Measurements from ENCODE around the gene AGPAT1.
"Not testable (repeated sequence)": the region's sequence is repeated elsewhere in the genome, so short reads cannot be mapped to it uniquely, and the experiment has no call there.

AGPAT1 gene

DNA sequence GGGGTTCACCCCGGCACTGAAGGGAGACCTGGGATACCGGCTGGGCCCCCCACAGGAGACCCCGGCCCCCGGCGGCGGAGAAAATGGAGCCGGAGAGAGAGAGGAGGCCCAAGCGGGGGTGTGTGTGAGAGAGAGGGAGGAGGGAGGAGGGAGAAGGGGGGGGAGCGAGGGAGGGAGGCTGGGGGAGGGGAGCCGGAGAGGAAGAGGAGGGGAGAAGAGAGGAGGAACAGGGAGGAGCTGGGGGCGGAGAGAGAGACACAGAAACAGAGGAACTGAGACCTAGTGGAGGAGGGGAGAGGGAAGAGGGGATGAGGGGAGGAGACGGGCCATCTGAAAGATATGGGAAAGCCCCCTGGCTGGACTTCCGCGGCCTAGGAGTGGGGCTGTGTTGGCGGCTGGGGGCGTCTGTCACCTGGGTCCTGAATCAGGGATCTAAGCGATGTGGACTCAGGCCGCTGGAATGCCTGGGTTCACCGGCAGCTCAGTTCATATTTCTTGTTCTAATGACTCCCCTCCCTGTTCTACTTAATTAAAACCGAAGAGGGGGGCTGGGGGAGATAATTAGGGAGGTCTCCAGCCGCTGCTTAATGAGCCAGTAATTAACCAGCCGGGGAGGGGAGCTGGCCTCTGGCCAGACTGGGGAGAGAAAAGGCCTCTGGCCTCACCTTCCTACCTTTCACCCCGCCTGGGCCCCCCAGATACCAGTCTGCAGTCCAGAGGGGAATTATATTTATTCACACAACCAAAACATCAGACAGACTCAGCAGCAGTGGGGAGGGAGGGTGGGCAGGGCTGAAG, 14.4 kb upstream of the AGPAT1 start, which contains the start of gene PBX2:
PBX2 (minus strand) TSS at position 149 of the 798 bp plus-strand sequence. CDS start 287 bp downstream, outside the sequence.
- TF ChIP-seq TAF1 (IDR thresholded peaks at IDR 0.05; ENCODE audit: borderline replicate concordance, low read depth, low read length) (no peak), POLR2AphosphoS5 (IDR thresholded peaks at IDR 0.05; ENCODE audit: low read depth, low read length) (peak; percentile 48; the same call in 1 of the 2 replicates), POLR2A (IDR thresholded peaks at IDR 0.05; ENCODE audit: low read depth, low read length) (peak; percentile 60)
- FAIRE-seq (peak; percentile 87), DNase-seq (ENCODE audit: insufficient read length) (peak; percentile 85)

GRCh38 chr6:32189742-32190053, 13.8 kb upstream of the AGPAT1 start:
- FAIRE-seq (no peak), DNase-seq (ENCODE audit: insufficient read length) (no peak)
- no peak for TF ChIP-seq POLR2A (IDR thresholded peaks at IDR 0.05; ENCODE audit: low read depth, low read length)
- TF ChIP-seq POLR2AphosphoS5 (IDR thresholded peaks at IDR 0.05; ENCODE audit: low read depth, low read length): no peak
- TF ChIP-seq TAF1 (IDR thresholded peaks at IDR 0.05; ENCODE audit: borderline replicate concordance, low read depth, low read length): no peak

GRCh38 chr6:32189069-32189741, 13.3 kb upstream of the AGPAT1 start:
- FAIRE-seq (no peak), DNase-seq (ENCODE audit: insufficient read length) (no peak)
- TF ChIP-seq POLR2A (IDR thresholded peaks at IDR 0.05; ENCODE audit: low read depth, low read length) (no peak), TAF1 (IDR thresholded peaks at IDR 0.05; ENCODE audit: borderline replicate concordance, low read depth, low read length) (no peak), POLR2AphosphoS5 (IDR thresholded peaks at IDR 0.05; ENCODE audit: low read depth, low read length) (no peak)

DNA sequence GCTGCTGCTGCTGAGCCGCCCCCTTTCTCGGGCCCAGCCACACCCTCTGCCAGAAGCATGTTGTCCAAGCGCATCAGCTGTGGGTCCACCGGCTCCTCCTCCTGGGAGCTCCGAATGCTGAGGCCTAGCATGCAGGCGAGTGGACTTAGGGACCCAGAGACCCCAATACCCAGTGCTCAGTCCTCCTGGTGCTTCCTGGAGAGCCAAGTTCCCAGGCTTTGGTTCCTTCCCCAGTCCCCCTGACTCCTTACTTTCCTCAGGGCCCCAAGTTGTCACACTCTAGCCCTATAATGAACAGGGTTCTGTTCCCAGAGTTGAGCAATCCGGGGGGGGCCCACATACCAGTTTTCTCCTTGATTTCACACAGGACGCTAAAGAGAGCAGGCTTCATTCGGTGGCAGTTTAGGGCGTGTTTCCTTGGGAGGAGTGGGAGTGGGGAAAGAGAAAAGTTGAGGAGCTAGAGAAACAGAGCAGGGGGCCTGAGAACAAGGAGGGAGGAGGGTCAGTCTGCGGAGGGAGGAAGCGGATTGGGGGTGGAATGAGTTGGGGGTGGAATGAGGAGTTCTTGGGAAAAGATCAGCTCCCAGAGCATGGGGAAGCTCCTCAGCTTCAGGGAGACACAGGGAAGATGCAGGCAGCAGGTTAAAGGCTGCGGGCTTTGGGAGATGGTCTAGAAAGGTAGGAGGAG, 12.6 kb upstream of the AGPAT1 start:
- FAIRE-seq: no peak
- TF ChIP-seq POLR2AphosphoS5 (IDR thresholded peaks at IDR 0.05; ENCODE audit: low read depth, low read length): no peak
- TF ChIP-seq TAF1 (IDR thresholded peaks at IDR 0.05; ENCODE audit: borderline replicate concordance, low read depth, low read length): no peak
- TF ChIP-seq POLR2A (IDR thresholded peaks at IDR 0.05; ENCODE audit: low read depth, low read length): no peak
- DNase-seq (ENCODE audit: insufficient read length): no peak

GRCh38 chr6:32187725-32188380, 12.0 kb upstream of the AGPAT1 start:
- DNase-seq (ENCODE audit: insufficient read length); FAIRE-seq: not testable (repeated sequence)

DNA sequence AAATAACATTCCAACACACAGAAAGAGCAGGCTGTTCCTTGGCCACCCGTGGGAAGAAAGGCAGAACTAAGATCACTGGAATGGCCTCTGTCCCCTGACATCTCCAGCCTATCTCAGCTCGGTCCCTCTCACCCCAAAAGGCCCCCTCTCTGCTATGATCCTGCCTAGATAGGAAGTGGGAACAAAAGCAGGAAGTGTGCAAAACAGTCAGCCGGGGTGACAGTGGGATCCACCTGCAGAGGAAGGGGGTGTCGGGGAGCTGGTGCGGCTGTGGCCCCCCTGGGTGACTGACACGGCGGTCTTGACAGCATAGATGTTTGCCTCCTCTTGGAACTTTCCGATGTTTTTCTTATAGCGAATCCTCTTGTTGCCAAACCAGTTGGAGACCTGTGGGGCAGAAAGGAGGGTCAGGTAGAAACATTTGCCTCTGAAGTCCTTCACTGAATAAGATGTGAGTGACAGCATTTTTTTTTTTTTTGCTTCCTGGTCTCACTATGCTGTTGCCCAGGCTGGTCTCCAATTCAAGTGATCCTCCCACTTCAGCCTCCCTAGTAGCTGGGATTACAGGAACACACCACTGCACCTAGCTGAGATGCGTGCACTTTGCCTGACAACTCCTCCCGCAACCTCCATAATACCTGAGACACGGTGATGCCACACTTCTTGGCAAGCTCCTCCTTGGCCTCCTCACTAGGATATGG, 11.3 kb upstream of the AGPAT1 start:
- no peak for DNase-seq (ENCODE audit: insufficient read length)
- no peak for FAIRE-seq
- TF ChIP-seq POLR2A (IDR thresholded peaks at IDR 0.05; ENCODE audit: low read depth, low read length) (no peak), POLR2AphosphoS5 (IDR thresholded peaks at IDR 0.05; ENCODE audit: low read depth, low read length) (no peak), TAF1 (IDR thresholded peaks at IDR 0.05; ENCODE audit: borderline replicate concordance, low read depth, low read length) (no peak)

DNA sequence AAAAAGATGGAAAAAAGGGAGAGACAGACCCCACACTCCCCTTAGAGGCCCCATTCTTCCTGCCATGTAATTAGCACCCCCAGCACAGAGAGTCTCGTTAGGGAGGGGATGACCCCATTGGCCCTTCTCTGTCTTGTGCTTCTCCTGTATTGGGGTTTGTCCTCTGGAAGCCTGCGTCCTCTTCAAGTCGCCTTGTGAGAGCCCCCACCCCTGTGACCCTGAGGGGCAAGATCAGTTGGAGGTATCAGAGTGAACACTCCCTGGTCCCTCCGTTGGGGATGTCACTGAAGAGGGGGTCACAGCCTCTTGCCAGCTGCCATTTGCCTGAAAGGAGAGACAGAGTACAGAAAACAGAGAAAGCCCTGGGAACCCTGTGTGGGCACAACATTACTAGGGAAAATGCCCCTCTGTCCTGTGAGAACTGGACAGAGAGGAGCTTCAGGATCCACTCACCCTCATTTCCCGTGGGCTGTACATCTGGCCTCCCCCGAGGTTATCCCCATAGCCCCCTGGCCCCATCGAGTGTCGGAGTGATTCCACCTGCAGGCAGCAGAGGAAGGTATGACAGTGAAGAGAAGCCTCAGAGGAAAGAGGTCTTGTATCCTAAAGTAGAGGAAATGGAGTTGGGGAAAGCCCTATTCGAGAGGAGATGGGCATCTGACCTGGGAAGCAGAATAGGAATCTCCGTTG, 10.4 kb upstream of the AGPAT1 start:
- FAIRE-seq: peak; percentile 14
- not testable (repeated sequence) for DNase-seq (ENCODE audit: insufficient read length)

- peak; percentile 84 for FAIRE-seq
- not testable (repeated sequence) for DNase-seq (ENCODE audit: insufficient read length)
Measured at GRCh38 chr6:32185681-32186131, 9.8 kb upstream of the AGPAT1 start.

DNA sequence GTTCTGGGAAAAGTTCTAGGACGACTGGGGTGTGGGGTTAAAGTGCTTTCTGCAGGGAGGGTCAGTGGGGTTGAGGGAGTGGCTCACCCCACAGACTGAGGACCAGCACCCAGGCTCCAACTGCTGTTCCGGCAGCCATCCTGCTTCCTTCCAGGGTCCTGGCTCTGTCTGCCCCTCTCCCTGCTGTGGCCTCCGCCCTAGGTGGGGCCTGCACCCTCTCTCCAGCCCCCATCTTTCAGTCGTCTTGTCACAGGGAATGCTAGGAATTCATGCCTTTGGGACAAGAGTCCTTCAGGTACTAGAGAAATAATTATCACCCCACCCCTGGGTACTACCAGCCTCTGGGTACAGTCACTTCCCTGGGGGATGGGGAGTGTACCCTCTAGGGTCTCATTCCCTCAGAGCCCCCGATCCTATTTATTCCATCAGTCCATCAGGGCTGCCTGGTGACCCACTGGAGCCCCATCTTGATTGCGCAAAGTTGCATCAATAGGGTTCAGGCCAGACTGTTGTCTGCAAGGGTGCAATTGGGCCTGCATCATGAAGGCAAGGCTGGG, 8.3 kb upstream of the AGPAT1 start, which contains the start of gene AGER:
AGER (minus strand) TSS at position 170 of the 557 bp plus-strand sequence; CDS start at position 139, 31 bp downstream.
- DNase-seq (ENCODE audit: insufficient read length) (no peak), FAIRE-seq (no peak)
- TF ChIP-seq POLR2AphosphoS5 (IDR thresholded peaks at IDR 0.05; ENCODE audit: low read depth, low read length) (peak; percentile 71), TAF1 (IDR thresholded peaks at IDR 0.05; ENCODE audit: borderline replicate concordance, low read depth, low read length) (no peak), POLR2A (IDR thresholded peaks at IDR 0.05; ENCODE audit: low read depth, low read length) (peak; percentile 36; the same call in 1 of the 2 replicates)

DNA sequence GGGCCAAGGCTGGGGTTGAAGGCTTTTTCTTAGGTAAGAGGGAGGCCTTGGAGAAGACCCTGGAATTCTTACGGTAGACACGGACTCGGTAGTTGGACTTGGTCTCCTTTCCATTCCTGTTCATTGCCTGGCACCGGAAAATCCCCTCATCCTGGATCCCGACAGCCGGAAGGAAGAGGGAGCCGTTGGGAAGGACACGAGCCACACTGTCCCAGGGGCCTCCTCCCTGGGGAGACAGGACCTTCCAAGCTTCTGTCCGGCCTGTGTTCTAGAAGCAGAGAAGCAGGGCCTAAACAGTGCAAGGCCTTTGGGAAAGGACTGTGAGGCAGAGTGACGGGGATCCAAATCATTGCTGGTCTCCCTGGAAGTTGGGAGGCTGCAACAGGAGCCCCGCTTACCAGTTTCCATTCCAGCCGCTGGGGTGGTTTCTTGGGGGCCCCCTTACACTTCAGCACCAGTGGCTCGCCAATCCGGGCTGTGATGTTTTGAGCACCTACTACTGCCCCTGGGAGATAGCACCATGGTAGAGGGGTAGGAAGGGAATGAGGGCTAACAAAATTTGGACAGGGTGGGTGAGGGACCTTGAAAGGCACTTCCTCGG, 7.7 kb upstream of the AGPAT1 start:
- no peak for TF ChIP-seq POLR2AphosphoS5 (IDR thresholded peaks at IDR 0.05; ENCODE audit: low read depth, low read length)
- no peak for TF ChIP-seq POLR2A (IDR thresholded peaks at IDR 0.05; ENCODE audit: low read depth, low read length)
- no peak for TF ChIP-seq TAF1 (IDR thresholded peaks at IDR 0.05; ENCODE audit: borderline replicate concordance, low read depth, low read length)
- FAIRE-seq: no peak
- no peak for DNase-seq (ENCODE audit: insufficient read length)

Measured in GM12892 (cell line).